ENCODE measurements around the gene TMEM154.

TMEM154 gene

GRCh38 chr4:152571296-152571695 lies 108.5 kb downstream of the TMEM154 start:
- in situ Hi-C loops (cut with MboI; ENCODE audit: low sequenced_read_pairs, unreplicated experiment), result no loop called here
- TF ChIP-seq, protein P1, sequence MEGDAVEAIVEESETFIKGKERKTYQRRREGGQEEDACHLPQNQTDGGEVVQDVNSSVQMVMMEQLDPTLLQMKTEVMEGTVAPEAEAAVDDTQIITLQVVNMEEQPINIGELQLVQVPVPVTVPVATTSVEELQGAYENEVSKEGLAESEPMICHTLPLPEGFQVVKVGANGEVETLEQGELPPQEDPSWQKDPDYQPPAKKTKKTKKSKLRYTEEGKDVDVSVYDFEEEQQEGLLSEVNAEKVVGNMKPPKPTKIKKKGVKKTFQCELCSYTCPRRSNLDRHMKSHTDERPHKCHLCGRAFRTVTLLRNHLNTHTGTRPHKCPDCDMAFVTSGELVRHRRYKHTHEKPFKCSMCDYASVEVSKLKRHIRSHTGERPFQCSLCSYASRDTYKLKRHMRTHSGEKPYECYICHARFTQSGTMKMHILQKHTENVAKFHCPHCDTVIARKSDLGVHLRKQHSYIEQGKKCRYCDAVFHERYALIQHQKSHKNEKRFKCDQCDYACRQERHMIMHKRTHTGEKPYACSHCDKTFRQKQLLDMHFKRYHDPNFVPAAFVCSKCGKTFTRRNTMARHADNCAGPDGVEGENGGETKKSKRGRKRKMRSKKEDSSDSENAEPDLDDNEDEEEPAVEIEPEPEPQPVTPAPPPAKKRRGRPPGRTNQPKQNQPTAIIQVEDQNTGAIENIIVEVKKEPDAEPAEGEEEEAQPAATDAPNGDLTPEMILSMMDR (IDR thresholded peaks at IDR 0.05; ENCODE audit: borderline replicate concordance, control extremely low read depth, extremely low read depth, insufficient read depth, missing control alignments), result no peak
- no peak for DNase-seq (ENCODE audit: low spot score)

Data from GM13976 (cell line).